SH-SY5Y (cell line): ENCODE results near the gene NDFIP2.

Source experiments
- GATA2 ChIP-seq: IDR thresholded peaks from 2 replicates; pipeline ENCODE4 v1.6.1; 2011; ENCODE audit warnings: mild to moderate bottlenecking, low read depth, low read length
- GATA3 ChIP-seq: IDR thresholded peaks from 2 replicates; pipeline ENCODE4 v1.6.1; 2011; ENCODE audit warnings: low read depth, mild to moderate bottlenecking, low read length, moderate library complexity

The NDFIP2 gene

DNA sequence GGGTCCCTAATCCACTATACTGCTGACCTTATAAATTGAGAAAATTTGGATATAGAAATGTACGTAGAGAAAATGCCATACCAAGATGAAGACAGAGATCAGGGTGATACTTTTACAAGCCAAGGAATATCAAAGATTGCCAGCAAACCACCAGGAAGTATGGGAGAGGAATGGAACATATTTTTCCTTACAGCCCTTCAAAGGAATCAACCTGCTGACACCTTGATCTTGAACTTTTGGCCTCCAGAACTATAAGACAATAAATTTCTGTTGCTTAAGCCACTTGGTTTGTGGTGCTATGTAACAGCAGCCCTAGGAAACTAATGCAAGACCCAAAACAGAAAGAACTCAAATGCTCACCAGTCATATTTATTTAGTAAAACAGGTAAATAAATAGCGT, 10.3 kb upstream of the NDFIP2 start:
- TF ChIP-seq GATA2 (no peak), GATA3 (no peak)

GRCh38 chr13:79475569-79475968, 5.4 kb upstream of the NDFIP2 start:
- TF ChIP-seq GATA2 (no peak), GATA3 (no peak)

DNA sequence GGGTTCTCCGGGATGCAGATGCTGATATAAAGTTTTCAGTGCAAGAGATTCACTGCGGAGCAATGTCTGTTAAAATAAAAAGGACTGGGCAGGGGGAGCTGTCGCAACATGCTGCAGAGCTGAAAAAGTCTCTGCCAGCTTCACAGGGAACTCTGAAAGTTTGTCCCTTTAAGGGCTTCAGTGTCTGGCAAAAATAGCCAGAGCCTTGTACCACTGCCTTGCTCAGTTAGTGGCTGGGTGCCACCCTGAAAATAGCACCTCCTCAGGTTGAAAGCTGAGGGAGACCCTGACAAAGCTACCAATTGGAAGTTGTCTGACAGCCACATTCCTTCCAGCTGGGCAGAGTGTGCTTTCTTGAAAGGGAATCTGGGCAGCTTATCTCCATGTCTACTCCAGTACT, 3.0 kb upstream of the NDFIP2 start:
- no peak for TF ChIP-seq GATA3
- TF ChIP-seq GATA2, result no peak

GRCh38 chr13:79479882-79480281, 1.1 kb upstream of the NDFIP2 start:
- TF ChIP-seq GATA2, result no peak
- no peak for TF ChIP-seq GATA3

DNA sequence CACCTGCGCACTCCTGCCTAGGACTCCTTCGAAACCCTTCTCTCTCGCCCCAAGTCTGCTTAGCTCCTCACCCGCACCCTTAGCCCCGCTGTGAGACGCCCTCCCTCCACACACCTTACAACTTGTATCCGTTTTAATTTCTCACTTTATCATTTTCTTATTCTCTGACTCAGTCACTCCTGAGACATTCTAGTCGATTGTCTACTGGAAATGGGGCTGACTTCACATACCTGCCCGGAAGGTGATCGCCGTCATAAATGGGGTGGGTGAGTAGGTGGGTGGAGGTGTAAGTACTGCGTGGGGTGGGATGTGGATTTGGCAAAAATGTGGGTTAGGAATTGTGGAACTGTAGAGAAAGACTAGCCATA, 714 bp downstream of the NDFIP2 start:
- TF ChIP-seq GATA3, result no peak
- TF ChIP-seq GATA2, result no peak

GRCh38 chr13:79482281-79482970, 1.5 kb downstream of the NDFIP2 start:
- TF ChIP-seq GATA3, result no peak
- TF ChIP-seq GATA2, result no peak

DNA sequence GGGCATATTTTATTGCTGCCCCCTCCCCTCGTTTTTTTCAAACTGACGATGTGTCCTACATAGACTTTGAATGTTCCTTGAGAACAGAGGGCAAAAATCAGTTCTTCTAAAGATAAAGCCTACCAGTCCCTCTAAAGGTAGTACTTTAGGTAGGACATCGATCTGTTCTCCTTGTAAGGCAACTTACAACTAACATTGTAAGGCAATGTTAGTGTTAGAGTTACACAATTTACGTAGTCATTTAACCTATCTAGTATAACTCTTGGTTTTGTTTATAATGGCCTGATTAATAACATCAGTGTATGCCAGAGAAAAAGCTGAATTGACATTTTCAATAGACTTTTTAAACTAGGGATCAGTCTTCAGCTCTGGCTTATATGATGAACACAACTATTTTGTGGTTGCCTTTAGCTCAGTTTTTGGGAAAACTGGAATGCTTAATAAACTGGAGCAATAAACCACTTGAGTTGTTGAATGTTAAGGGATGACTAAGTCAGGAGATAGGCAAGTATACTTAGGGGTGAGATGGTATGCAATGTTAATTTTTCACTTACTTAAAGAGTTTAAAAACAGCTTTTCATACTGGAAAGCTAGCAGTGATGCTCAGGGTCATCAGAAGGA, 2.2 kb downstream of the NDFIP2 start:
- TF ChIP-seq GATA2, result no peak
- TF ChIP-seq GATA3, result no peak

DNA sequence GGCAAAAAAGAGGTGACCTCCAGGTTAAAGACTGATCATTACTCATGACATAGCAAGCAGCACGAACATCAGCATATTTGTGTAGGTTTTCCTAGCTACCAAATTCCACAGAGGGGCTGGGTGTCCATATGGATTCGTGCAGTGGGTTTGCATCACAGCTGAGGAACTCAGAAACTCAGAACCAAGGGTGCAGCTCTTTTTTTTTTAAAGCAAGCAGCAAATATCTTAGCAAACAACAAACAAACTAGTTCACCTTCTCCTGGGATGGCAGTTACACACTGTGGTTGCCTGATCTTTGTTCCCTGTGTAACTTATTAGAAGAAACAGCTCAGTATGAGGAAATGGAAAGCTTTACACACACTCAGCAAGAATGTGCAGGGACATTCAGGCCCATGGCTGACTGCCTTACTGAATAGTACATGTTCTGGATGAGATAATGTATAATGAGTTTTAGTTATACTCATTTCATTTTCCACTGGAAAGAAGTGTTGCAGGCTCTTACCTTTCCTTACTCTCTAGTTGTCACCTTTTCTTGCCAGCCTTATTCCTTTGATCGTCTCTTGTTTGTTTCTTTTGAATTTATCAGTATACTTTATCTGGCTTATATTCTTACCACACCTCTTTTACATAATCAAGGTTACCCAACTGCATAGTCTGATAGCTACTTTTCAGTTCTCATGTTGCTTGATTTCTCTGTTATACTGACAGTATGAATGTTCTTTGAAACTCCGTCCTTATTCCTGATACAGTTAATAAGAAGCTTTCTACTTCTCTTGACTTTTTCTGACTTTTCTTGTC, 4.3 kb downstream of the NDFIP2 start:
- TF ChIP-seq GATA2 (no peak), GATA3 (no peak)

DNA sequence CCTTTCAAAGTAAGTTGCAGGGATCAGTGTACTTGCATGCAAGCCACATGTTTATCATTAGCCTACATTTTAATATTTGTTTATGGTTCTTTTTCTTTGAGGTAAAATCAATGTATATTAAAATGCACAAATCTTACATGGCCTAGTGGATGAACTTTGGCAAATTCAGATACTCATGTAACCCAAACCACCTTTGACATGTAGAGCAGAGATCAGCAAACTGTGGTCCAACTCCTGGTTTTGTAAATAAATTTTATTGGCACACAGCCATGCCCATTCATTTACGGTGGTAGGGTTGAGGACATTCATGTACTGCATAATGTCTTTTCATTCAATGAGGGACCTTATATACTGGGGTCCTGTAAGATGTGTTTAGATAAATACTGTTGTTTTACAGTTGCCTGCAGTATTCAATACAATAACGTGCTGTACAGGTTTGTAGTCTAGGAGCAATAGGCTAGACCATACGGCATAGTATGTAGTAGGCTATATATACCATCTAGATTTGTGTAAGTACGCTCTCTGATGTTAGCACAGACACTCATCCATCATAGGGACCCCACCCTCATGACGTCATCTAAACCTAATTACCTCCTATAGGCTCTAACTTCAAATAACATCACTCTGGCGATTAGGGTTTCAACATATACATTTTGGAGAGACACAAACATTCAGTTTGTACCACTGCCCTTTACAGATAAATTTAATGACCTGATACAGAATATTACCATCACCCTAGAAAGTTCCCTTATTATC, 5.7 kb downstream of the NDFIP2 start:
- TF ChIP-seq GATA3, result no peak
- no peak for TF ChIP-seq GATA2

DNA sequence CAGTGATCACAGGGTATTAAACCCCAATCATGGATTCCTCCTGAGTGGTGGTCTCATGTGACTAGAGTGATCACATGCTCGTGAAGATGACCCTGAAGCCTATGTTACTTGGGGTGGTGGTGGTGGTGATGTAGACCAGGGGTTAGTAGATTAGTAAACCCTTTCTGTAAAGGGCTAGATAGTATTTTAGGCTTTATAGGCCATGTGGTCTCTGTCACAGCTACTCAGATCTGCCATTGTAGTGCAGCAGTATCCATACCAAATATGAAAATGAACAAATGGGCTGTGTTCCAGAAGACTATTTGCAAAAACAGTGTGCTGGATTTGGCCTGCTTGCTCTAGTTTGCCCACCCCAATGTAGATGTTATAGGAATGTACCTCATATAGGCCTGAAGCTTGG, 9.4 kb downstream of the NDFIP2 start:
- no peak for TF ChIP-seq GATA2
- TF ChIP-seq GATA3, result no peak

- TF ChIP-seq GATA2 (no peak), GATA3 (no peak)
These were observed 9.9 kb downstream of the NDFIP2 start for GRCh38 chr13:79490824-79491223.

GRCh38 chr13:79491715-79492114, 10.8 kb downstream of the NDFIP2 start:
- TF ChIP-seq GATA2 (no peak), GATA3 (no peak)

GRCh38 chr13:79492313-79492798, 11.4 kb downstream of the NDFIP2 start:
- no peak for TF ChIP-seq GATA3
- TF ChIP-seq GATA2, result no peak
